A549 (cell line): ENCODE data around the gene CCNB1IP1. TPM values are rescaled to one million over a fixed set of nuclear protein-coding genes. Genes with fewer than 3 reads are reported as not detected.
A peak's percentile ranks its signal among the peaks of the same experiment; 100 is the strongest.

Experiments used
- ATAC-seq, 2 experiments: fragments of 200-7000 bp in 1 of 2; fragments of >200 bp in 1 of 2; cut with Nextera tagmentation in 1 of 2; cut with Tn5 transposase in 1 of 2; 3 replicates each; pipeline versions ENCODE4 v1.8.0 to v1.9.1; 2018 to 2020; ENCODE audit warnings: mild to moderate bottlenecking in 1 of 2, moderate library complexity in 1 of 2
- CTCF ChIA-PET: fragments of 300-600 bp; sonication (Branson Sonifier 250); formaldehyde crosslinking; extraction: SDS; loops from one replicate; lab custom pipeline; 2021; ENCODE audit warnings: antibody characterized with exemption, inconsistent platforms; lab: Yijun Ruan, JAX
- POLR2A ChIA-PET: fragments of 350-600 bp; formaldehyde crosslinking; extraction: SDS; loops from one replicate; lab custom pipeline; 2021; ENCODE audit warnings: antibody characterized with exemption, inconsistent platforms; lab: Yijun Ruan, JAX
- DNase-seq, 2 experiments: peaks; one replicate each; pipeline versions ENCODE4 v3.0.0 to v3.0.0-alpha.2; 2011 to 2016; ENCODE audit warnings: low read depth in 1 of 2, low spot score in 1 of 2
- FAIRE-seq: peaks from 2 replicates; lab custom pipeline; 2011; peaks lifted over from hg19 to GRCh38; lab: Jason Lieb, UNC
- H3K27ac ChIP-seq, 2 experiments: fragments of >200 bp; sonication (Bioruptor Twin); formaldehyde crosslinking; 3 replicates each; pipeline ENCODE4 v1.5.1; 2016 to 2017
- H3K4me1 ChIP-seq: fragments of >200 bp; sonication (Bioruptor Twin); formaldehyde crosslinking; 3 replicates; pipeline ENCODE4 v1.6.1; 2016
- H3K4me2 ChIP-seq: fragments of >200 bp; sonication (Bioruptor Twin); formaldehyde crosslinking; 3 replicates; pipeline ENCODE4 v1.6.1; 2016
- H3K4me3 ChIP-seq: fragments of >200 bp; sonication (Bioruptor Twin); formaldehyde crosslinking; 3 replicates; pipeline ENCODE4 v1.5.1; 2016
- H3K9me3 ChIP-seq: fragments of >200 bp; sonication (Bioruptor Twin); formaldehyde crosslinking; 3 replicates; pipeline ENCODE4 v1.6.1; 2016
- ATOH8 ChIP-seq: fragments of 250-450 bp; sonication (Bioruptor Pico); IDR thresholded peaks from 2 replicates; pipeline ENCODE4 v1.5.0; 2020; ENCODE audit warnings: low read depth, mild to moderate bottlenecking, moderate library complexity
- BCL3 ChIP-seq: fragments of >200 bp; sonication (Bioruptor Twin); formaldehyde crosslinking; IDR thresholded peaks from 3 replicates; pipeline ENCODE4 v1.6.1; 2016
- BHLHE40 ChIP-seq: IDR thresholded peaks from 2 replicates; pipeline ENCODE4 v1.6.1; 2012; ENCODE audit warnings: low read depth, low read length, inconsistent platforms
- CBX8 ChIP-seq: fragments of 200-600 bp; sonication (generic); IDR thresholded peaks from 2 replicates; pipeline ENCODE4 v1.6.1; 2016
- EHF ChIP-seq: fragments of 250-450 bp; sonication (Bioruptor Pico); IDR thresholded peaks from 2 replicates; pipeline ENCODE4 v1.5.0; 2020; ENCODE audit warnings: mild to moderate bottlenecking
- EHMT2 ChIP-seq: fragments of 200-600 bp; sonication (generic); IDR thresholded peaks from 2 replicates; pipeline ENCODE4 v1.6.1; 2016; ENCODE audit warnings: antibody characterized with exemption, low read depth, mild to moderate bottlenecking, moderate library complexity
- ELK1 ChIP-seq: fragments of 150-350 bp; IDR thresholded peaks from 2 replicates; pipeline ENCODE4 v1.6.1; 2014; ENCODE audit warnings: low read depth, mild to moderate bottlenecking, low read length
- ESRRA ChIP-seq: fragments of 150-350 bp; IDR thresholded peaks from 2 replicates; pipeline ENCODE4 v1.6.1; 2014; ENCODE audit warnings: mild to moderate bottlenecking, low read length, borderline replicate concordance
- FOSL2 ChIP-seq, 2 experiments: fragments of 450-650 bp in 1 of 2; fragments of >200 bp in 1 of 2; sonication (Bioruptor Twin) in 1 of 2; formaldehyde crosslinking; IDR thresholded peaks; 2 replicates each; pipeline versions ENCODE4 v1.5.0 to v1.6.1; 2016 to 2020; ENCODE audit warnings: mild to moderate bottlenecking in 1 of 2, moderate library complexity in 1 of 2
- HEYL ChIP-seq: fragments of 250-450 bp; sonication (Bioruptor Pico); IDR thresholded peaks from 2 replicates; pipeline ENCODE4 v1.8.0; 2021; ENCODE audit warnings: mild to moderate bottlenecking, moderate library complexity
- HMGXB4 ChIP-seq: fragments of 250-450 bp; sonication (Bioruptor Pico); IDR thresholded peaks from 2 replicates; pipeline ENCODE4 v1.5.0; 2021; ENCODE audit warnings: mild to moderate bottlenecking, moderate library complexity, borderline replicate concordance
- HOXA7 ChIP-seq: fragments of 250-450 bp; sonication (Bioruptor Pico); IDR thresholded peaks from 2 replicates; pipeline ENCODE4 v1.5.0; 2020; ENCODE audit warnings: mild to moderate bottlenecking, moderate library complexity
- HOXB5 ChIP-seq: fragments of 250-450 bp; sonication (Bioruptor Pico); IDR thresholded peaks from 2 replicates; pipeline ENCODE4 v1.5.0; 2020; ENCODE audit warnings: mild to moderate bottlenecking, moderate library complexity
- JUN ChIP-seq, 2 experiments: fragments of >200 bp; sonication (Bioruptor Twin); formaldehyde crosslinking; IDR thresholded peaks; 2 replicates in 1 of 2; 3 replicates in 1 of 2; pipeline ENCODE4 v1.6.1; 2016 to 2017
- JUNB ChIP-seq: fragments of >200 bp; sonication (Bioruptor Twin); formaldehyde crosslinking; IDR thresholded peaks from 2 replicates; pipeline ENCODE4 v1.6.1; 2016
- KDM5A ChIP-seq: fragments of 200-600 bp; sonication (generic); IDR thresholded peaks from 2 replicates; pipeline ENCODE4 v1.6.1; 2016; ENCODE audit warnings: antibody characterized with exemption, mild to moderate bottlenecking
- MAX ChIP-seq: IDR thresholded peaks from 2 replicates; pipeline ENCODE4 v1.6.1; 2012
- MAZ ChIP-seq: fragments of 150-350 bp; IDR thresholded peaks from 2 replicates; pipeline ENCODE4 v1.6.1; 2014; ENCODE audit warnings: antibody characterized with exemption, low read depth, low read length, borderline replicate concordance
- MYC ChIP-seq: IDR thresholded peaks from 2 replicates; pipeline ENCODE4 v1.6.1; 2012; ENCODE audit warnings: mild to moderate bottlenecking, inconsistent platforms, low read length, improper control_type of control experiment, borderline replicate concordance
- NPAS2 ChIP-seq: fragments of 250-450 bp; sonication (Bioruptor Pico); IDR thresholded peaks from 2 replicates; pipeline ENCODE4 v1.8.0; 2022; ENCODE audit warnings: mild to moderate bottlenecking, moderate library complexity, borderline replicate concordance
- NR3C1 ChIP-seq: fragments of >200 bp; sonication (Bioruptor Twin); formaldehyde crosslinking; IDR thresholded peaks from 3 replicates; pipeline ENCODE4 v1.6.1; 2017
- RAD21 ChIP-seq, 2 experiments: fragments of >200 bp in 1 of 2; sonication (Bioruptor Twin) in 1 of 2; formaldehyde crosslinking in 1 of 2; IDR thresholded peaks in 1 of 2; conservative IDR thresholded peaks in 1 of 2; 2 replicates in 1 of 2; 3 replicates in 1 of 2; pipeline ENCODE4 v1.6.1; 2012 to 2018; ENCODE audit warnings: inconsistent platforms in 1 of 2
- REST ChIP-seq: fragments of 200-600 bp; sonication (generic); IDR thresholded peaks from 2 replicates; pipeline ENCODE4 v1.6.1; 2016; ENCODE audit warnings: antibody characterized with exemption, mild to moderate bottlenecking, moderate library complexity
- RFX5 ChIP-seq: fragments of 450-650 bp; IDR thresholded peaks from 2 replicates; pipeline ENCODE4 v1.7.1; 2014; ENCODE audit warnings: antibody characterized with exemption, mild to moderate bottlenecking, moderate library complexity
- USF2 ChIP-seq: fragments of 450-650 bp; IDR thresholded peaks from 2 replicates; pipeline ENCODE4 v1.6.1; 2014; ENCODE audit warnings: antibody characterized with exemption
- ZC3H11A ChIP-seq: fragments of 450-650 bp; IDR thresholded peaks from 2 replicates; pipeline ENCODE4 v1.6.1; 2014; ENCODE audit warnings: antibody characterized with exemption, mild to moderate bottlenecking
- ZFP36 ChIP-seq: fragments of 450-650 bp; IDR thresholded peaks from 2 replicates; pipeline ENCODE4 v1.6.1; 2014; ENCODE audit warnings: borderline replicate concordance; ENCODE audit not compliant: partially characterized antibody
- ZSCAN20 ChIP-seq: fragments of 250-450 bp; sonication (Bioruptor Pico); IDR thresholded peaks from 2 replicates; pipeline ENCODE4 v1.8.0; 2022; ENCODE audit warnings: mild to moderate bottlenecking, moderate library complexity
- WGBS: methylation state at CpG from one replicate; pipeline ENCODE4 v1.1.6; 2017; ENCODE audit errors: missing lambda C conversion rate; 5-methylcytosine and 5-hydroxymethylcytosine counted together
- polyA minus RNA-seq: library from RNA; depleted of rRNA, polyadenylated mRNA; stranded (reverse); fragments of >200 nt; gene quantifications from 2 replicates; pipeline ENCODE4 v1.2.3, GENCODE V29; 2011; rRNA and poly(A)+ RNA removed
- polyA plus RNA-seq, 4 experiments: library from polyadenylated mRNA; depleted of rRNA in 3 of 4; stranded (reverse); fragments of >200 nt; fragmentation: RNase III in 1 of 4; extraction: RNeasy Plus Mini Kit Qiagen cat#74134 plus additional on column Dnase treatment in 1 of 4; gene quantifications; 2 replicates in 3 of 4; 3 replicates in 1 of 4; pipeline ENCODE4 v1.2.3, GENCODE V29; 2011 to 2017

CCNB1IP1 gene
- polyA plus RNA-seq (2011; rRNA removed) (98.2 and 121 TPM in 2 replicates), polyA plus RNA-seq (2017; fragmentation: RNase III; extraction: RNeasy Plus Mini Kit Qiagen cat#74134 plus additional on column Dnase treatment) (29.9 to 32.6 TPM (median 30.8 TPM) in 3 replicates), polyA minus RNA-seq (43.0 and 45.3 TPM in 2 replicates)
- 23.7 and 26.4 TPM in 2 replicates for polyA plus RNA-seq (2012; cell fraction: cytosol; rRNA removed)
- polyA plus RNA-seq (2012; cell fraction: nucleus; rRNA removed): 15.0 and 23.2 TPM in 2 replicates

GRCh38 chr14:20332788-20333493 is at the start of gene CCNB1IP1:
Gene CCNB1IP1 (minus strand): TSS chr14:20333279. CDS start chr14:20316523, 16,756 bp downstream.
- no peaks in the 10 kb centered on the region for H3K9me3 ChIP-seq
- TF ChIP-seq HEYL (CRISPR knock-in tag) (no peak), KDM5A (no peak; the same call in 1 of the 2 replicates), ELK1 (no peak), NPAS2 (CRISPR knock-in tag) (no peak), MAZ (no peak), EHMT2 (no peak), JUN (IDR thresholded peaks at IDR 0.05) (peak; percentile 83; a peak in 4 of 5 replicates), ATOH8 (CRISPR knock-in tag) (no peak), HOXA7 (CRISPR knock-in tag) (no peak), HMGXB4 (CRISPR knock-in tag) (no peak), NR3C1 (no peak), FOSL2 (IDR thresholded peaks at IDR 0.05) (no peak), FOSL2 (CRISPR knock-in tag; IDR thresholded peaks at IDR 0.05) (no peak), ZFP36 (no peak), JUNB (no peak), RFX5 (peak; percentile 34; the same call in 1 of the 2 replicates), EHF (CRISPR knock-in tag) (no peak), MYC (peak; percentile 83; the same call in 1 of the 2 replicates), RAD21 (conservative IDR thresholded peaks at IDR 0.05 in 1 of 2, IDR thresholded peaks at IDR 0.05 in 1 of 2) (no peak), ESRRA (no peak), ZSCAN20 (CRISPR knock-in tag) (no peak), BHLHE40 (no peak), HOXB5 (CRISPR knock-in tag) (no peak), USF2 (no peak), ZC3H11A (no peak), BCL3 (peak; percentile 69; the same call in 1 of the 3 replicates), CBX8 (no peak), REST (no peak), MAX (peak; percentile 89)

More at GRCh38 chr14:20332788-20333493, at the start of gene CCNB1IP1:
- peak; percentile 99 for FAIRE-seq
- peaks cover 36% of the 10 kb centered on the region for H3K4me1 ChIP-seq
- CTCF ChIA-PET: interaction anchor here (1.0 to 5.8 kb wide), 4 partner anchors 10 to 275 kb away, joined by 3 to 37 read pairs (median 11); partner anchors contain the start of gene PARP2
- peak within 1 kb of the TSS; percentile 68 for H3K4me2 ChIP-seq
- POLR2A ChIA-PET: interaction anchor here (1.4 to 2.4 kb wide), 2 partner anchors 10 to 129 kb away, joined by 3 to 53 read pairs; partner anchors contain the start of genes PARP2 and PIP4P1
- H3K4me3 ChIP-seq: peak within 1 kb of the TSS; percentile 84
- whole genome bisulfite sequencing: under 1% methylated on average over 19 of the region's 19 CpGs
- DNase-seq: peak; percentile 93 to 95
- peak; percentile 99 to 100 for ATAC-seq
- H3K27ac ChIP-seq: peak within 1 kb of the TSS; percentile 81 to 87
